Tibial nerve (tissue), 4 donors: ENCODE results near the gene EFCAB8. TPM values are rescaled to one million over a fixed set of nuclear protein-coding genes. Genes with fewer than 3 reads are reported as not detected.

Experiments used
- DNase-seq, 2 donors: peaks; one replicate each; pipeline ENCODE4 v3.0.0-alpha.2; 2019; ENCODE audit warnings: low spot score in 2 of 2
- H3K27ac ChIP-seq, 4 donors: fragments of 200-600 bp; sonication (generic) in 3 of 4; one replicate each; pipeline ENCODE4 v1.5.1; 2017 to 2019; ENCODE audit warnings: mild to moderate bottlenecking in 1 of 4
- H3K27me3 ChIP-seq, 2 donors: fragments of 200-600 bp; sonication (generic) in 1 of 2; one replicate each; pipeline versions ENCODE4 v1.5.1 to v1.6.0; 2017 to 2019
- H3K36me3 ChIP-seq, 3 donors: fragments of 200-600 bp; sonication (generic); one replicate each; pipeline ENCODE4 v1.5.1; 2018 to 2019
- H3K4me1 ChIP-seq, 4 donors: fragments of 200-600 bp; sonication (generic) in 3 of 4; one replicate each; pipeline ENCODE4 v1.5.1; 2017 to 2019
- H3K4me3 ChIP-seq, 4 donors: fragments of 200-600 bp; sonication (generic) in 3 of 4; one replicate each; pipeline ENCODE4 v1.5.1; 2017 to 2019; ENCODE audit warnings: mild to moderate bottlenecking in 1 of 4, moderate library complexity in 1 of 4
- H3K9me3 ChIP-seq, 4 donors: fragments of 200-600 bp; sonication (generic) in 3 of 4; one replicate each; pipeline ENCODE4 v1.5.1; 2017 to 2019
- EP300 ChIP-seq, 2 donors: sonication (generic); formaldehyde crosslinking; IDR thresholded peaks; one replicate each; pipeline ENCODE4 v1.6.1; 2017; ENCODE audit warnings: antibody characterized with exemption in 2 of 2, mild to moderate bottlenecking in 1 of 2
- POLR2A ChIP-seq, 2 donors: fragments of 450-650 bp; IDR thresholded peaks; one replicate each; pipeline ENCODE4 v1.6.1; 2017; ENCODE audit warnings: antibody characterized with exemption in 2 of 2, mild to moderate bottlenecking in 2 of 2, moderate library complexity in 2 of 2
- WGBS, 2 donors: methylation state at CpG; one replicate each; pipeline ENCODE4 v1.1.5; 2018; 5-methylcytosine and 5-hydroxymethylcytosine counted together
- total RNA-seq, 4 donors: library from RNA; depleted of rRNA; stranded (reverse); fragments of >200 nt; gene quantifications; one replicate each; pipeline ENCODE4 v1.1.0, GENCODE V29; 2016
- TF ChIP-seq, protein P1 (sequence below), 5 experiments: fragments of 200-600 bp in 3 of 5; fragments of 450-650 bp in 2 of 5; sonication (generic) in 3 of 5; IDR thresholded peaks; one replicate each; pipeline ENCODE4 v1.5.1; 2016 to 2019; ENCODE audit warnings: antibody characterized with exemption in 5 of 5, mild to moderate bottlenecking in 3 of 5, moderate library complexity in 2 of 5

The EFCAB8 gene
- total RNA-seq, 4 donors from 2014 or later: 0.30 to 0.87 TPM; not detected in 2

DNA sequence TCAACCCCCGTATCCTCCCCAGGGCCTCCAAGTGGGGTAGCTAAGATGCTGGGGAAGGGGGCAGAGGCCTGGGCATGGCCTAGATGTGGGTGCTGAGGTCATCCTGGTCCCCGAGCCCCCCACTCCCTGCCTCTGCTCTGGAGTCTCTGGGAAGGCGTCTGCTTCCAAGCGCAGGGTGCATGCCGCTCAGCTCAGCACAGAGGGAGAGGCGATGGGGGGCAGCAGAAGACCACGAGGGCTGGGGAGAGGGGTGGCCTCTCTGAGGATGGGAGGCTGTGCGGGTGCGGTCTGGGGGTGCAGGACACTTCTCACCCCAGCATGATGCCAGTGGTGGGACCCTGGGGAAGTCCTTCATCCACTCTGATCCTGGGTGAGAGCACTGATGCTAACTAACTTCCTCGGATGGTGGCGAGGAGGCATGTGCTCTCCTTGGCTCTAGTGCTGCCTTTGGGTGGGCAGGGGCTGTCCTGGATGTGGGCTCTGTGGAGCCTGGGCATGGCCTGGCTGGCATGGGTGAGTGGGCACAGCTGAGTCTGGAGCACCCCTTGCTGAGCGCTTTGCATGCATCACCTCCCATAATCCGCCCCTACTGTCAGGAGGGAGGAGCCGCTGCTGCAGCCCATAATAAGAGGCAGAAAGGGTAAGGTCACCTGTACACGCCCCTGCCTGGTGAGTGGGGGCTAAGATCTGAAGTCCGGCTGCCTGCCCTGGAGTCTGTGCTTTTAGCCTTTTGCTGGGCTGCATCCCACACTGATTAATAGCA lies 34.7 kb downstream of the EFCAB8 start:
- Histone ChIP-seq H3K27ac (no peak overlapping the region), H3K36me3 (no peaks in the 10 kb centered on the region), H3K9me3 (no peaks in the 10 kb centered on the region), H3K4me3 (no peak overlapping the region), H3K4me1 (no peaks in the 10 kb centered on the region), H3K27me3 (no peaks in the 10 kb centered on the region)
- TF ChIP-seq, protein P1, sequence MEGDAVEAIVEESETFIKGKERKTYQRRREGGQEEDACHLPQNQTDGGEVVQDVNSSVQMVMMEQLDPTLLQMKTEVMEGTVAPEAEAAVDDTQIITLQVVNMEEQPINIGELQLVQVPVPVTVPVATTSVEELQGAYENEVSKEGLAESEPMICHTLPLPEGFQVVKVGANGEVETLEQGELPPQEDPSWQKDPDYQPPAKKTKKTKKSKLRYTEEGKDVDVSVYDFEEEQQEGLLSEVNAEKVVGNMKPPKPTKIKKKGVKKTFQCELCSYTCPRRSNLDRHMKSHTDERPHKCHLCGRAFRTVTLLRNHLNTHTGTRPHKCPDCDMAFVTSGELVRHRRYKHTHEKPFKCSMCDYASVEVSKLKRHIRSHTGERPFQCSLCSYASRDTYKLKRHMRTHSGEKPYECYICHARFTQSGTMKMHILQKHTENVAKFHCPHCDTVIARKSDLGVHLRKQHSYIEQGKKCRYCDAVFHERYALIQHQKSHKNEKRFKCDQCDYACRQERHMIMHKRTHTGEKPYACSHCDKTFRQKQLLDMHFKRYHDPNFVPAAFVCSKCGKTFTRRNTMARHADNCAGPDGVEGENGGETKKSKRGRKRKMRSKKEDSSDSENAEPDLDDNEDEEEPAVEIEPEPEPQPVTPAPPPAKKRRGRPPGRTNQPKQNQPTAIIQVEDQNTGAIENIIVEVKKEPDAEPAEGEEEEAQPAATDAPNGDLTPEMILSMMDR (IDR thresholded peaks at IDR 0.05): no peak
- TF ChIP-seq POLR2A (IDR thresholded peaks at IDR 0.05): no peak
- no peak for TF ChIP-seq EP300 (IDR thresholded peaks at IDR 0.05)
- WGBS, 2 donors: 87 to 91% methylated on average over 11 to 15 of the region's 16 CpGs
- no peak for DNase-seq

DNA sequence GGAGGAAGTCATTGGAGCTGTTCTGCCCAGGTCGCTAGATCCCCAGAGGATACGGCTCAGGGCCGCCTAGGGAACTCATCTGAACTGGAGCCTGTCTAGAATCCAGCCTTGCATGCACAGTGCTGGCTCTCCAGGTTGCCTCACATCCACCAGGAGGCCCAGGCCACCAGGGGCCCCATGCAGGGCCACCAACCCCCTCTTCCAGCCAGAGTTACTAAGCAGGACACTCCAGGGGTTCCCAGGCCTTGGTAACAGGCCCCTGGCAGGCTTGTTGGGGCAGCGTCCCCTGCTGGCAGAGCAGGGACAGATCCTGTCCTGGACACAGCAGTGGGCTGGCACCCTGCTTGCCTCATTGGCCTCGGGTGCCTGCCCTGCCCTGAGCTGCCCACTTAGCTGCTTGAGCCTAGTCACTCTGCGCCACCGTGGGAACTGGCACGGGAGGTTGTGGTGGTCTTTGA lies 35.3 kb downstream of the EFCAB8 start:
- H3K27ac ChIP-seq: no peak overlapping the region
- 66 to 77% methylated on average over 6 to 7 of the region's 8 CpGs for WGBS, 2 donors
- no peak for DNase-seq
- no peaks in the 10 kb centered on the region for H3K4me1 ChIP-seq
- no peak for TF ChIP-seq EP300 (IDR thresholded peaks at IDR 0.05)
- no peak for TF ChIP-seq POLR2A (IDR thresholded peaks at IDR 0.05)
- TF ChIP-seq, protein P1 (IDR thresholded peaks at IDR 0.05): peak in 1 of 5 experiments; percentile 16
- no peaks in the 10 kb centered on the region for H3K27me3 ChIP-seq
- H3K9me3 ChIP-seq: no peaks in the 10 kb centered on the region
- no peaks in the 10 kb centered on the region for H3K36me3 ChIP-seq
- H3K4me3 ChIP-seq: no peak overlapping the region

DNA sequence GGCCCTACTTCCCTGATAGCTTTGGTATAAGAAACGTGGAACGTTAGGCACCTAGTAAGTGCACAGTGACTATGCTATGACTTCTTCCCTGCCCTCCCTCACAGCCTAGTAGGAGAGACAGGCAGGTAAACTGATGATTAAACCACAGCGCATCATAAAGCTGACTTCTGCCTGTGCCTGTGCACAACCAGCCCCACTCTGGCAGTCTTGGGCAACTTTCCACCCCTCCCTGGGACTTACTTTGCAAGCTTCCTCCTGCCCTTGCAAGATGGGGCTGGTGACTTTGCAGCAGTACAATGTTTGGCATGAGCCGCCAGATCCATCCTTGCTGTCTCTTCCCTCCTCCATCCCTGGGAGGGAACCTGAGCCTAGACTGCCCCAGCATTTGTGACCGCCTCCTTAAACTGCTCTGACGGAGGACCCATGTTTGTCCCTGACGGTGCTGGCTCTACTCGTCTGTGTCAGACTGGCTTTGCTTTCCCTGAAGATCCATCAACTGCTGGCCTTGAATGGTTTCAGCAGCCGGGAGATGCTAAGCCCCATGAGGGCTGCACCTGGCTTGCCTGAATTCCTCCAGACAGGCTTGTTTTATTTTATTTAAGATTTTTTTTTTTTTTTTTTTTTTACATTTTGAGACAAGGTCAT lies 36.1 kb downstream of the EFCAB8 start:
- Histone ChIP-seq H3K27ac (no peak overlapping the region), H3K27me3 (no peaks in the 10 kb centered on the region), H3K36me3 (no peaks in the 10 kb centered on the region), H3K4me1 (no peaks in the 10 kb centered on the region), H3K4me3 (no peak overlapping the region), H3K9me3 (no peaks in the 10 kb centered on the region)
- WGBS, 2 donors: 86 to 92% methylated on average over 9 of the region's 9 CpGs
- no peak for TF ChIP-seq EP300 (IDR thresholded peaks at IDR 0.05)
- no peak for TF ChIP-seq POLR2A (IDR thresholded peaks at IDR 0.05)
- TF ChIP-seq, protein P1 (IDR thresholded peaks at IDR 0.05): no peak
- no peak for DNase-seq

DNA sequence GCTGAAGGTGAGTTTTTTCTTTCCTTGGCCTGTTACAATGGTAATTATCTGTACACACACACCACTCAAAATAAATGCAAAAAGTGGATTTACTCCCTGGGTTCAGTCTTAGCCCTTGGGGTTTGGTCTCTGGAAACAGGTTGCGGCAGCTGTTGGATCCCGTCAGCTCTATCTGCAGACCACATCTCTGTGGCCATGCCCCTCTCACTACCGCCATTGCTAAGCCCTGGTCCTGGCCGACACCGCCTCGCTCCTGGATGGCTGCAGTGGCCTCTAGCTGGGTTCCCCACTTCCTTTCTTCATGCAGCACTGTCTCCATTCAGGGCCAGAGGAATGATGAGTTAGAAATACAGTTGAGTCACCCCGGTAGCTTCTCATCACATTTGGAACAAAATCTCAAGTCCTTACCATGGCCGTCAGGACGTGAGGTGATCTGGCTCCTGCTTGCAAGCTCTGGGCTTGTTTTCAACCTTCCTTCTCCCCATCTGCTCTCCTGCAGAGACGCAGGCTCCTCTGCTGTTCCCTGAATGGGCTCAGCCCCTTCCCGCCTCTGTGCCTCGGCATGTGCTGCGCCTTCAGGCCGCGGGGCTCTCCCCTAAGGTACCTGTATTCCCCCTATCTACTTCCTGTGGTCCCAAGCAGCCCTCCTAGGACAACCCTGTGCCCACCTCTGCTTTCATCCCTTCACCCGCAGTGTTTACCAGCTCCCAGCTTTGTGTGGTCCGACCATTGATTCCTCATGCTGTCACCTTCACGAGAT lies 38.0 kb downstream of the EFCAB8 start:
- no peaks in the 10 kb centered on the region for H3K27me3 ChIP-seq
- 87 to 91% methylated on average over 18 of the region's 18 CpGs for whole genome bisulfite sequencing, 2 donors
- H3K4me1 ChIP-seq: no peaks in the 10 kb centered on the region
- no peaks in the 10 kb centered on the region for H3K9me3 ChIP-seq
- DNase-seq: no peak
- H3K36me3 ChIP-seq: no peaks in the 10 kb centered on the region
- TF ChIP-seq, protein P1 (IDR thresholded peaks at IDR 0.05): no peak
- no peak for TF ChIP-seq EP300 (IDR thresholded peaks at IDR 0.05)
- no peak for TF ChIP-seq POLR2A (IDR thresholded peaks at IDR 0.05)
- H3K4me3 ChIP-seq: no peak overlapping the region
- H3K27ac ChIP-seq: no peak overlapping the region
